CD14-positive monocyte (primary cell): ENCODE results near the gene AMBRA1. TPM values are rescaled to one million over a fixed set of nuclear protein-coding genes. Genes with fewer than 3 reads are reported as not detected.

Experiments
- DNase-seq, 3 donors: peaks; one replicate each; pipeline ENCODE4 v3.0.0-alpha.2; 2011 to 2022
- H2AFZ ChIP-seq: 2 replicates; pipeline ENCODE4 v1.6.0; 2012; ENCODE audit warnings: mild to moderate bottlenecking, low read depth, low read length, inconsistent platforms; ENCODE audit not compliant: insufficient read depth, poor library complexity, severe bottlenecking
- H3K27ac ChIP-seq, 2 donors: 1 replicate in 1 of 2; 2 replicates in 1 of 2; pipeline ENCODE4 v1.5.1; 2012 to 2013; ENCODE audit warnings: low read length in 2 of 2, control low read depth in 1 of 2, inconsistent platforms in 1 of 2, low read depth in 1 of 2, mild to moderate bottlenecking in 1 of 2
- H3K27me3 ChIP-seq, 2 donors: one replicate each; pipeline versions ENCODE4 v1.6.0 to v1.6.1; 2011 to 2013; ENCODE audit warnings: low read length in 2 of 2; ENCODE audit not compliant: control insufficient read depth in 2 of 2, insufficient read depth in 2 of 2
- H3K36me3 ChIP-seq, 2 donors: replicated peaks in 1 of 2; 1 replicate in 1 of 2; 2 replicates in 1 of 2; pipeline versions ENCODE4 v1.5.1 to v1.6.1; 2012 to 2013; ENCODE audit warnings: low read length in 2 of 2, control low read depth in 1 of 2, inconsistent platforms in 1 of 2, mild to moderate bottlenecking in 1 of 2; ENCODE audit not compliant: insufficient read depth in 2 of 2, control insufficient read depth in 1 of 2
- H3K4me1 ChIP-seq, 2 donors: 1 replicate in 1 of 2; 2 replicates in 1 of 2; pipeline versions ENCODE4 v1.5.1 to v1.6.1; 2012 to 2013; ENCODE audit warnings: low read length in 2 of 2, control low read depth in 1 of 2, inconsistent platforms in 1 of 2, mild to moderate bottlenecking in 1 of 2, moderate library complexity in 1 of 2; ENCODE audit not compliant: insufficient read depth in 2 of 2, control insufficient read depth in 1 of 2
- H3K4me2 ChIP-seq: replicated peaks from 2 replicates; pipeline ENCODE3; 2012; ENCODE audit warnings: low read length, moderate library complexity, mild to moderate bottlenecking; ENCODE audit not compliant: poor library complexity, severe bottlenecking; ENCODE audit errors: extremely low read depth
- H3K4me3 ChIP-seq, 3 experiments: fragments of 200-600 bp in 1 of 3; sonication (generic) in 1 of 3; replicated peaks in 1 of 3; 1 replicate in 2 of 3; 2 replicates in 1 of 3; pipeline ENCODE4 v1.5.1; 2011 to 2013; ENCODE audit warnings: low read length in 3 of 3, mild to moderate bottlenecking in 3 of 3, control low read depth in 2 of 3, low read depth in 2 of 3, inconsistent platforms in 1 of 3, moderate library complexity in 1 of 3
- H3K79me2 ChIP-seq: 2 replicates; pipeline ENCODE4 v1.6.0; 2012; ENCODE audit warnings: mild to moderate bottlenecking, control low read depth, inconsistent platforms, low read length, moderate library complexity; ENCODE audit not compliant: insufficient read depth
- H3K9ac ChIP-seq: 2 replicates; pipeline ENCODE4 v1.6.0; 2017; ENCODE audit warnings: low read length, mild to moderate bottlenecking; ENCODE audit not compliant: insufficient read depth, poor library complexity, severe bottlenecking
- H3K9me3 ChIP-seq, 2 donors: replicated peaks in 1 of 2; 1 replicate in 1 of 2; 2 replicates in 1 of 2; pipeline versions ENCODE4 v1.5.1 to v1.6.1; 2012 to 2013; ENCODE audit warnings: low read length in 2 of 2, control low read depth in 1 of 2; ENCODE audit not compliant: control insufficient read depth in 1 of 2, insufficient read depth in 1 of 2
- H4K20me1 ChIP-seq: 2 replicates; pipeline ENCODE4 v1.6.0; 2012; ENCODE audit warnings: mild to moderate bottlenecking, low read length, control low read depth, moderate library complexity; ENCODE audit not compliant: insufficient read depth
- H3K27ac Mint-ChIP-seq, 7 donors: one replicate each; pipeline ENCODE4 v1.8.0; 2020; ENCODE audit warnings: mild to moderate bottlenecking in 7 of 7, mixed read lengths in 7 of 7, moderate library complexity in 6 of 7, inconsistent platforms in 2 of 7
- H3K27me3 Mint-ChIP-seq, 3 donors: one replicate each; pipeline ENCODE4 v1.8.0; 2021 to 2022; ENCODE audit warnings: low read depth in 3 of 3, mild to moderate bottlenecking in 3 of 3, mixed read lengths in 3 of 3, moderate library complexity in 3 of 3, inconsistent platforms in 1 of 3
- H3K36me3 Mint-ChIP-seq, 2 donors: one replicate each; pipeline ENCODE4 v1.8.0; 2020; ENCODE audit warnings: mixed read lengths in 2 of 2, inconsistent platforms in 1 of 2, mild to moderate bottlenecking in 1 of 2
- H3K4me1 Mint-ChIP-seq: one replicate; pipeline ENCODE4 v1.8.0; 2020; ENCODE audit warnings: mild to moderate bottlenecking, mixed read lengths
- H3K4me3 Mint-ChIP-seq, 2 donors: one replicate each; pipeline ENCODE4 v1.8.0; 2020; ENCODE audit warnings: mild to moderate bottlenecking in 2 of 2, mixed read lengths in 2 of 2, moderate library complexity in 1 of 2
- H3K9me3 Mint-ChIP-seq, 7 donors: one replicate each; pipeline ENCODE4 v1.8.0; 2020 to 2022; ENCODE audit warnings: mixed read lengths in 7 of 7, mild to moderate bottlenecking in 6 of 7, moderate library complexity in 6 of 7, inconsistent platforms in 2 of 7
- CTCF ChIP-seq: fragments of 200-600 bp; IDR thresholded peaks from one replicate; pipeline ENCODE4 v1.8.0; 2022; ENCODE audit warnings: antibody characterized with exemption, mild to moderate bottlenecking
- WGBS: methylation state at CpG from one replicate; pipeline ENCODE4 v1.1.5; 2013; ENCODE audit warnings: missing lambda C conversion rate; ENCODE audit not compliant: insufficient coverage; 5-methylcytosine and 5-hydroxymethylcytosine counted together
- intact Hi-C, 2 donors: fragments of 100-400 bp; cut with micrococcal nuclease; formaldehyde crosslinking; loops; one replicate each; pipeline versions ENCODE4 v1.15.0 to v1.15.1; 2023
- polyA plus RNA-seq, 3 donors: library from polyadenylated mRNA; depleted of rRNA in 1 of 3; unstranded in 2 of 3; stranded (reverse) in 1 of 3; fragments of 300-500 nt in 2 of 3; fragments of >200 nt in 1 of 3; fragmentation: Illumina TruSeq in 2 of 3; gene quantifications; 1 replicate in 2 of 3; 2 replicates in 1 of 3; pipeline ENCODE4 v1.2.3, GENCODE V29; 2012 to 2021

AMBRA1 gene
- polyA plus RNA-seq, 3 donors = 2.1 to 6.1 (median 3.8) TPM

GRCh38 chr11:46362156-46363030 is 231.4 kb downstream of the AMBRA1 start:
- Histone ChIP-seq H3K4me1 (peaks cover 51 to 84% of the 10 kb centered on the region in 2 donors), H3K9ac (peak overlapping the region; percentile 82), H3K27ac (peak overlapping the region; percentile 79 to 95), H3K9me3 (no peaks in the 10 kb centered on the region), H3K27me3 (no peaks in the 10 kb centered on the region), H4K20me1 (peaks cover 98% of the 10 kb centered on the region), H3K4me3 (peak overlapping the region in 2 of 3 experiments; percentile 29 to 64), H3K36me3 (peaks cover 26 to 38% of the 10 kb centered on the region in 2 donors), H3K4me2 (peak overlapping the region; percentile 70), H2AFZ (no peak overlapping the region), H3K79me2 (peaks cover 100% of the 10 kb centered on the region)
- intact Hi-C loops = no loop called here
- Mint-ChIP-seq H3K4me3 (peak overlapping the region; percentile 27 to 60), H3K9me3 (no peaks in the 10 kb centered on the region), H3K27me3 (peaks cover 0 to 5% (median 3%) of the 10 kb centered on the region in 3 donors), H3K4me1 (peaks cover 62% of the 10 kb centered on the region), H3K27ac (peak overlapping the region; percentile 92 to 98 (median 96)), H3K36me3 (peaks cover 17 to 48% of the 10 kb centered on the region in 2 donors)
- WGBS = 45% methylated on average over 14 of the region's 20 CpGs
- no peak for DNase-seq
- no peak for TF ChIP-seq CTCF

- peaks cover 17 to 42% of the 10 kb centered on the region in 2 donors for H3K36me3 Mint-ChIP-seq
- no peak overlapping the region for H2AFZ ChIP-seq
- peak overlapping the region; percentile 82 for H3K9ac ChIP-seq
- H3K27ac Mint-ChIP-seq = peak overlapping the region; percentile 92 to 98 (median 96)
- H3K4me1 ChIP-seq = peaks cover 59 to 86% of the 10 kb centered on the region in 2 donors
- peak overlapping the region; percentile 70 to 71 for H3K4me3 Mint-ChIP-seq
- peaks cover 0 to 5% (median 3%) of the 10 kb centered on the region in 3 donors for H3K27me3 Mint-ChIP-seq
- peaks cover 66% of the 10 kb centered on the region for H3K4me1 Mint-ChIP-seq
- H3K36me3 ChIP-seq = peaks cover 25 to 31% of the 10 kb centered on the region in 2 donors
- no peak for TF ChIP-seq CTCF
- peaks cover 100% of the 10 kb centered on the region for H3K79me2 ChIP-seq
- peak overlapping the region; percentile 79 to 95 for H3K27ac ChIP-seq
- H3K4me2 ChIP-seq = peak overlapping the region; percentile 70
- peaks cover 98% of the 10 kb centered on the region for H4K20me1 ChIP-seq
- H3K27me3 ChIP-seq = no peaks in the 10 kb centered on the region
- no peaks in the 10 kb centered on the region for H3K9me3 ChIP-seq
- peak overlapping the region; percentile 6 to 64 (median 29) for H3K4me3 ChIP-seq
- DNase-seq = peak; percentile 75 to 79 (median 75)
- H3K9me3 Mint-ChIP-seq = no peaks in the 10 kb centered on the region
- under 1% methylated on average over 17 of the region's 26 CpGs for WGBS
- intact Hi-C loops = no loop called here
Observed at GRCh38 chr11:46361283-46362155, 232.3 kb downstream of the AMBRA1 start.
